Smooth muscle cell (in vitro differentiated cells): ENCODE measurements around the gene RABGAP1L. TPM values are rescaled to one million over a fixed set of nuclear protein-coding genes. Genes with fewer than 3 reads are reported as not detected.

Experiments
- DNase-seq: peaks from one replicate; lab custom pipeline; 2025; ENCODE audit not compliant: unreplicated experiment; lab: John Stamatoyannopoulos, UW
- H2AFZ ChIP-seq: fragments of 200-600 bp; sonication (generic); 2 replicates; pipeline ENCODE4 v1.6.0; 2016; ENCODE audit warnings: antibody characterized with exemption, low read depth, mild to moderate bottlenecking
- H3F3A ChIP-seq: fragments of 200-600 bp; sonication (generic); 2 replicates; pipeline ENCODE4 v1.6.0; 2017; ENCODE audit warnings: antibody characterized with exemption, low read depth
- H3K27ac ChIP-seq: fragments of 200-600 bp; sonication (generic); 2 replicates; pipeline ENCODE4 v1.5.1; 2016; ENCODE audit warnings: low read depth, mild to moderate bottlenecking
- H3K27me3 ChIP-seq: fragments of 200-600 bp; sonication (generic); 2 replicates; pipeline ENCODE4 v1.6.1; 2016; ENCODE audit warnings: low read depth, mild to moderate bottlenecking
- H3K36me3 ChIP-seq: fragments of 200-600 bp; sonication (generic); 2 replicates; pipeline ENCODE4 v1.5.1; 2016; ENCODE audit warnings: low read depth
- H3K4me1 ChIP-seq: fragments of 200-600 bp; sonication (generic); 2 replicates; pipeline ENCODE4 v1.5.1; 2016; ENCODE audit warnings: low read depth
- H3K4me2 ChIP-seq: fragments of 200-600 bp; sonication (generic); 2 replicates; pipeline ENCODE4 v1.6.0; 2016; ENCODE audit warnings: mild to moderate bottlenecking
- H3K4me3 ChIP-seq: fragments of 200-600 bp; sonication (generic); 2 replicates; pipeline ENCODE4 v1.5.1; 2016; ENCODE audit warnings: mild to moderate bottlenecking
- H3K79me2 ChIP-seq: fragments of 200-600 bp; sonication (generic); 2 replicates; pipeline ENCODE4 v1.6.0; 2016; ENCODE audit warnings: low read depth, mild to moderate bottlenecking
- H3K9ac ChIP-seq: fragments of 200-600 bp; sonication (generic); 2 replicates; pipeline ENCODE4 v1.6.0; 2016; ENCODE audit warnings: low read depth
- H3K9me3 ChIP-seq: fragments of 200-600 bp; sonication (generic); replicated peaks from 2 replicates; pipeline ENCODE4 v1.5.1; 2016; ENCODE audit warnings: low read depth
- H4K20me1 ChIP-seq: fragments of 200-600 bp; sonication (generic); 2 replicates; pipeline ENCODE4 v1.6.0; 2016; ENCODE audit warnings: low read depth
- WGBS: methylation state at CpG from one replicate; pipeline ENCODE4 v1.1.7; 2016; ENCODE audit warnings: low lambda C conversion rate; 5-methylcytosine and 5-hydroxymethylcytosine counted together
- polyA plus RNA-seq: library from polyadenylated mRNA; unstranded; fragments of >200 nt; fragmentation: Nextera tagmentation; extraction: Ambion mirVana; gene quantifications from 2 replicates; pipeline ENCODE4 v1.2.1, GENCODE V29; 2016
- total RNA-seq: library from RNA; depleted of rRNA; stranded (reverse); fragments of >200 nt; gene quantifications from 2 replicates; pipeline ENCODE4 v1.2.3, GENCODE V29; 2014
- TF ChIP-seq, protein P1 (sequence below): fragments of 200-600 bp; sonication (generic); IDR thresholded peaks from 2 replicates; pipeline ENCODE4 v1.5.1; 2017; ENCODE audit warnings: borderline replicate concordance, mild to moderate bottlenecking, antibody characterized with exemption; ENCODE audit not compliant: insufficient read depth, poor library complexity, severe bottlenecking

The RABGAP1L gene
- total and polyA plus RNA-seq, 2 experiments from 2014 or later = 4.8 to 24.7 TPM

DNA sequence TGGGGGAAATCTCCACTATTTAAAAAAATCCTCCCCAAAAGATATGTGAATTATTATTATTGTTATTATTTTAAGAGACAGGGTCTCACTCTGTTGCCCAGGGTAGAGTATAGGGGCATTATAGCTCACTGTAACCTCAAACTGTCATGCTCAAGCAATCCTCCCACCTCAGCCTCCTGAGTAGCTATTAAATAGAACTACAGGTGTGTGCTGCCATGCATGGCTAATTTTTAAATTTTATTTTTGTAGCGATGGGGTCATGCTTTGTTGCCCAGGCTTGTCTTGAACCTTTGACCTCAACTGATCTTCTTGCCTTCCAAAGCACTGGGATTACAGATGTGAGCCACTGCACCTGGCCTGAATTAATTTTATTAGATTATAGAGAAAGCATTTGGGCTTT is 116.8 kb downstream of the RABGAP1L start:
- no peaks in the 10 kb centered on the region for H3K36me3 ChIP-seq
- no peak for DNase-seq
- H3K27me3 ChIP-seq = no peaks in the 10 kb centered on the region
- WGBS = 94% methylated on average over 1 of the region's 1 CpG
- H3K4me2 ChIP-seq = no peak overlapping the region
- no peak overlapping the region for H2AFZ ChIP-seq
- no peaks in the 10 kb centered on the region for H3K4me1 ChIP-seq
- H3K9ac ChIP-seq = no peak overlapping the region
- no peaks in the 10 kb centered on the region for H3K9me3 ChIP-seq
- TF ChIP-seq, protein P1, sequence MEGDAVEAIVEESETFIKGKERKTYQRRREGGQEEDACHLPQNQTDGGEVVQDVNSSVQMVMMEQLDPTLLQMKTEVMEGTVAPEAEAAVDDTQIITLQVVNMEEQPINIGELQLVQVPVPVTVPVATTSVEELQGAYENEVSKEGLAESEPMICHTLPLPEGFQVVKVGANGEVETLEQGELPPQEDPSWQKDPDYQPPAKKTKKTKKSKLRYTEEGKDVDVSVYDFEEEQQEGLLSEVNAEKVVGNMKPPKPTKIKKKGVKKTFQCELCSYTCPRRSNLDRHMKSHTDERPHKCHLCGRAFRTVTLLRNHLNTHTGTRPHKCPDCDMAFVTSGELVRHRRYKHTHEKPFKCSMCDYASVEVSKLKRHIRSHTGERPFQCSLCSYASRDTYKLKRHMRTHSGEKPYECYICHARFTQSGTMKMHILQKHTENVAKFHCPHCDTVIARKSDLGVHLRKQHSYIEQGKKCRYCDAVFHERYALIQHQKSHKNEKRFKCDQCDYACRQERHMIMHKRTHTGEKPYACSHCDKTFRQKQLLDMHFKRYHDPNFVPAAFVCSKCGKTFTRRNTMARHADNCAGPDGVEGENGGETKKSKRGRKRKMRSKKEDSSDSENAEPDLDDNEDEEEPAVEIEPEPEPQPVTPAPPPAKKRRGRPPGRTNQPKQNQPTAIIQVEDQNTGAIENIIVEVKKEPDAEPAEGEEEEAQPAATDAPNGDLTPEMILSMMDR = no peak
- no peak overlapping the region for H3K4me3 ChIP-seq
- H3K27ac ChIP-seq = no peak overlapping the region
- no peaks in the 10 kb centered on the region for H3F3A ChIP-seq
- no peaks in the 10 kb centered on the region for H3K79me2 ChIP-seq
- H4K20me1 ChIP-seq = no peaks in the 10 kb centered on the region

DNA sequence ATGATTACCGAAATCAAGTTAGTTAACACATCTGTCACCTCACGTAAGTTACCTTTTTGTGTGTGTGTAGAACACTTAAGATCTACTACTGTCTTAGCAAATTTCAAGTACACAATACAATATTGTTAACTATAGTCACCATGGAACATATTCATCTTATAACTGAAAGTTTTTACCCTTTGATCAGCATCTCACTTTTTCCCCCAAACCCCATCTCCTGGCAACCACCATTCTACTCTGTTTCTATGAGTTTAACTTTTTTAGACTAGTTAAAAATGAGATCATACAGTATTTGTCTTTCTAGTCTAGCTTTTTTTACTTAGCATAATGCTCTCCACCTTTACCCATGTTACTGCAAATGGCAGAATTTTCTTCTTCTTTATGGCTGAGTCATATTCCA is 124.7 kb downstream of the RABGAP1L start:
- no peak overlapping the region for H3K4me2 ChIP-seq
- DNase-seq = no peak
- H3K27ac ChIP-seq = no peak overlapping the region
- no peak overlapping the region for H2AFZ ChIP-seq
- no peaks in the 10 kb centered on the region for H4K20me1 ChIP-seq
- H3K4me1 ChIP-seq = no peaks in the 10 kb centered on the region
- H3K27me3 ChIP-seq = no peaks in the 10 kb centered on the region
- H3K9ac ChIP-seq = no peak overlapping the region
- H3K36me3 ChIP-seq = peaks cover 3% of the 10 kb centered on the region
- no peaks in the 10 kb centered on the region for H3K9me3 ChIP-seq
- TF ChIP-seq, protein P1 = no peak
- H3K79me2 ChIP-seq = no peaks in the 10 kb centered on the region
- no peaks in the 10 kb centered on the region for H3F3A ChIP-seq
- 100% methylated on average over 2 of the region's 2 CpGs for WGBS
- H3K4me3 ChIP-seq = no peak overlapping the region

DNA sequence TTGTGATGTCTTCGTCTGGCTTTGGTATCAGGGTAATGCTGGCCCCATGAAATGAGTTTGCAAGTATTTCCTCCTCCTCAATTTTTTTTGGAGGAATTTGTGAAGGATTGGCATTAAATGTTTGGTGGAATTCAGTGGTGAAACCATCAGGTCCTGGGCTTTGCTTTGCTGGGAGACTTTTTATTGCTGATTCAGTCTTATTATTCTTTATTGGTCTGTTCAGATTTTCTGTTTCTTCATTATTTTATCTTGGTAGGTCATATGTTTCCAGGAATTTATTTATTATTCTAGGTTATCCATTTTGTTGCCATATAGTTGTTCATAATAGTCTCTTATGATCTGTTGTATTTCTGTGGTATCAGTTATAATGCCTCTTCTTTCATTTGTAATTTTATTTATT is 126.7 kb downstream of the RABGAP1L start:
- Histone ChIP-seq H4K20me1 (no peaks in the 10 kb centered on the region), H3F3A (no peaks in the 10 kb centered on the region), H3K4me3 (no peak overlapping the region), H2AFZ (no peak overlapping the region), H3K9ac (no peak overlapping the region), H3K4me1 (no peaks in the 10 kb centered on the region), H3K4me2 (no peak overlapping the region), H3K27ac (no peak overlapping the region), H3K27me3 (no peaks in the 10 kb centered on the region), H3K79me2 (no peaks in the 10 kb centered on the region), H3K9me3 (no peaks in the 10 kb centered on the region), H3K36me3 (peaks cover 7% of the 10 kb centered on the region)
- 79% methylated on average over 1 of the region's 1 CpG for WGBS
- TF ChIP-seq, protein P1 = no peak
- DNase-seq = no peak

DNA sequence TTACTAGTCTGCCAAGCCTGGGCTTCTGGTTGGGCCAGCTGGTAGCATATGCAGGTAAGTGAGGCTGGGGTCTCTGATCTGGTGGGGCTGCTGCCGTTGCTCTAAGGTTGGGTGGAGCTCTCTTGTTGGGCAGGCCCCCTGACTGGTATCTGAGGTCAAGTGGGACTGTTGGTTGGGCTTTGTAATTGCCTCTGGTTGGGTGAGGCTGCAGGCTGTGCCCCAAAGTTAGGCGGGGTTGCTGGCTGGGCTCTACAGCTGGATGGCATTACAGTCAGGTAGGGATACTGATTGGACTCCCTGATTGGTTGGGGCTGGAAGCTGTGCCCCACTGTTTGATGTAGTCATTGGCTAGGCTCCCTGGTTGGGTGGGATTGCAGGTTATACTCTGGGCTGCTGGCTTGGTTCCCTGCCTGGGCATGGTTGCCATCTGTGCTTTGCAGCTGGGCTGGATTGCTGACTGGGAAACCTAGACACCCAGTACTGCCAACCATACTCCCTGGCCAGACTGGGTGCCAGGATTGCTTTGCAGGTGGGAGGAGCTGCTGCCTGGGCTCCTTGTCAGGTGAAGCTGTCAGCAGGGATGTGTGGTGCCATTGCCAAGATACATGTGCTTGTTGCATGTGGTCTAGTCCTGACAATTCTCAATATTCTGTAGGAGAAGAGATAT is 130.5 kb downstream of the RABGAP1L start:
- Histone ChIP-seq H4K20me1 (no peaks in the 10 kb centered on the region), H3K79me2 (no peaks in the 10 kb centered on the region), H3K4me2 (no peak overlapping the region), H2AFZ (no peak overlapping the region), H3K36me3 (peaks cover 14% of the 10 kb centered on the region), H3K27me3 (no peaks in the 10 kb centered on the region), H3F3A (no peaks in the 10 kb centered on the region), H3K9me3 (no peaks in the 10 kb centered on the region), H3K9ac (no peak overlapping the region), H3K4me1 (no peaks in the 10 kb centered on the region), H3K27ac (no peak overlapping the region), H3K4me3 (no peak overlapping the region)
- TF ChIP-seq, protein P1 = no peak
- 79% methylated on average over 2 of the region's 2 CpGs for WGBS
- DNase-seq = no peak
